Immature natural killer cell (primary cell): Measurements from ENCODE around the gene IMPG1. TPM values are rescaled to one million over a fixed set of nuclear protein-coding genes. Genes with fewer than 3 reads are reported as not detected.
"Not testable (repeated sequence)": the region's sequence is repeated elsewhere in the genome, so short reads cannot be mapped to it uniquely, and the experiment has no call there.

Source experiments
- DNase-seq, 3 donors: peaks; one replicate each; pipeline ENCODE4 v3.0.0; 2022; ENCODE audit warnings: mixed read lengths in 1 of 3
- H3K27ac Mint-ChIP-seq, 6 donors: one replicate each; pipeline ENCODE4 v1.8.0; 2020; ENCODE audit warnings: mixed read lengths in 6 of 6, mild to moderate bottlenecking in 5 of 6, inconsistent platforms in 4 of 6, moderate library complexity in 3 of 6
- H3K27me3 Mint-ChIP-seq, 3 donors: one replicate each; pipeline ENCODE4 v1.8.0; 2020 to 2021; ENCODE audit warnings: low read depth in 3 of 3, mild to moderate bottlenecking in 3 of 3, mixed read lengths in 3 of 3, moderate library complexity in 3 of 3, inconsistent platforms in 1 of 3
- H3K36me3 Mint-ChIP-seq, 3 donors: one replicate each; pipeline ENCODE4 v1.8.0; 2020; ENCODE audit warnings: mixed read lengths in 3 of 3, inconsistent platforms in 2 of 3, mild to moderate bottlenecking in 2 of 3
- H3K4me1 Mint-ChIP-seq, 2 donors: one replicate each; pipeline ENCODE4 v1.8.0; 2020; ENCODE audit warnings: inconsistent platforms in 2 of 2, mild to moderate bottlenecking in 2 of 2, mixed read lengths in 2 of 2, moderate library complexity in 1 of 2
- H3K4me3 Mint-ChIP-seq, 5 donors: one replicate each; pipeline ENCODE4 v1.8.0; 2020; ENCODE audit warnings: mild to moderate bottlenecking in 5 of 5, mixed read lengths in 5 of 5, inconsistent platforms in 3 of 5, moderate library complexity in 3 of 5
- H3K9me3 Mint-ChIP-seq, 6 donors: one replicate each; pipeline ENCODE4 v1.8.0; 2020; ENCODE audit warnings: mild to moderate bottlenecking in 6 of 6, mixed read lengths in 6 of 6, inconsistent platforms in 4 of 6, moderate library complexity in 3 of 6
- polyA plus RNA-seq, 3 donors: library from polyadenylated mRNA; unstranded; fragments of 300-500 nt; fragmentation: Illumina TruSeq; gene quantifications; one replicate each; pipeline ENCODE4 v1.2.3, GENCODE V29; 2021

The IMPG1 gene
- polyA plus RNA-seq, 3 donors from 2014 or later: not detected

GRCh38 chr6:75900216-75900615, 172.2 kb downstream of the IMPG1 start:
- not testable (repeated sequence) for H3K4me3 Mint-ChIP-seq, H3K36me3 Mint-ChIP-seq, DNase-seq, H3K9me3 Mint-ChIP-seq, H3K27me3 Mint-ChIP-seq, H3K27ac Mint-ChIP-seq, H3K4me1 Mint-ChIP-seq

- H3K4me3 Mint-ChIP-seq: no peak overlapping the region
- H3K9me3 Mint-ChIP-seq: no peaks in the 10 kb centered on the region
- H3K36me3 Mint-ChIP-seq: peaks cover 4 to 7% (median 4%) of the 10 kb centered on the region in 3 donors
- H3K27me3 Mint-ChIP-seq: peaks cover 0 to 1% (median 0%) of the 10 kb centered on the region in 3 donors
- no peak for DNase-seq
- H3K27ac Mint-ChIP-seq: no peak overlapping the region
- H3K4me1 Mint-ChIP-seq: no peaks in the 10 kb centered on the region
These were observed 175.9 kb downstream of the IMPG1 start for GRCh38 chr6:75896526-75896925.

- H3K36me3 Mint-ChIP-seq: peaks cover 4 to 10% (median 4%) of the 10 kb centered on the region in 3 donors
- no peak overlapping the region for H3K4me3 Mint-ChIP-seq
- no peak overlapping the region for H3K27ac Mint-ChIP-seq
- H3K27me3 Mint-ChIP-seq: peaks cover 0 to 1% (median 0%) of the 10 kb centered on the region in 3 donors
- no peak for DNase-seq
- H3K9me3 Mint-ChIP-seq: no peaks in the 10 kb centered on the region
- no peaks in the 10 kb centered on the region for H3K4me1 Mint-ChIP-seq
These were observed 178.7 kb downstream of the IMPG1 start for GRCh38 chr6:75893776-75894152.

GRCh38 chr6:75893058-75893775, 179.2 kb downstream of the IMPG1 start:
- no peaks in the 10 kb centered on the region for H3K9me3 Mint-ChIP-seq
- no peak overlapping the region for H3K27ac Mint-ChIP-seq
- H3K4me1 Mint-ChIP-seq: no peaks in the 10 kb centered on the region
- H3K27me3 Mint-ChIP-seq: peaks cover 0 to 1% (median 0%) of the 10 kb centered on the region in 3 donors
- peaks cover 4 to 10% (median 4%) of the 10 kb centered on the region in 3 donors for H3K36me3 Mint-ChIP-seq
- peak; percentile 1 to 30 (median 18) for DNase-seq
- no peak overlapping the region for H3K4me3 Mint-ChIP-seq

GRCh38 chr6:75892384-75892783, 180.1 kb downstream of the IMPG1 start:
- Mint-ChIP-seq H3K9me3 (no peaks in the 10 kb centered on the region), H3K36me3 (peaks cover 4 to 10% (median 4%) of the 10 kb centered on the region in 3 donors), H3K27me3 (peaks cover 0 to 1% (median 0%) of the 10 kb centered on the region in 3 donors), H3K4me1 (no peaks in the 10 kb centered on the region), H3K27ac (no peak overlapping the region), H3K4me3 (no peak overlapping the region)
- no peak for DNase-seq

GRCh38 chr6:75884822-75885221, 187.6 kb downstream of the IMPG1 start:
- peaks cover under 1 to 12% (median 7%) of the 10 kb centered on the region in 3 donors for H3K36me3 Mint-ChIP-seq
- H3K4me1 Mint-ChIP-seq: no peaks in the 10 kb centered on the region
- H3K9me3 Mint-ChIP-seq: no peaks in the 10 kb centered on the region
- H3K4me3 Mint-ChIP-seq: no peak overlapping the region
- H3K27me3 Mint-ChIP-seq: no peaks in the 10 kb centered on the region
- H3K27ac Mint-ChIP-seq: no peak overlapping the region
- no peak for DNase-seq

- peaks cover 0 to 12% (median 7%) of the 10 kb centered on the region in 3 donors for H3K36me3 Mint-ChIP-seq
- DNase-seq: no peak
- H3K27me3 Mint-ChIP-seq: no peaks in the 10 kb centered on the region
- no peaks in the 10 kb centered on the region for H3K9me3 Mint-ChIP-seq
- no peaks in the 10 kb centered on the region for H3K4me1 Mint-ChIP-seq
- no peak overlapping the region for H3K27ac Mint-ChIP-seq
- H3K4me3 Mint-ChIP-seq: no peak overlapping the region
These were observed 189.7 kb downstream of the IMPG1 start for GRCh38 chr6:75882734-75883133.

- Mint-ChIP-seq H3K36me3 (peaks cover 0 to 12% (median 12%) of the 10 kb centered on the region in 3 donors), H3K27ac (no peak overlapping the region), H3K9me3 (no peaks in the 10 kb centered on the region), H3K27me3 (peaks cover 0 to 2% (median 0%) of the 10 kb centered on the region in 3 donors), H3K4me1 (no peaks in the 10 kb centered on the region), H3K4me3 (no peak overlapping the region)
- DNase-seq: no peak
These were observed 192.2 kb downstream of the IMPG1 start for GRCh38 chr6:75880305-75880704.

GRCh38 chr6:75876152-75876551, 196.3 kb downstream of the IMPG1 start:
- Mint-ChIP-seq H3K36me3 (peaks cover 9 to 19% (median 12%) of the 10 kb centered on the region in 3 donors), H3K27ac (no peak overlapping the region), H3K4me3 (no peak overlapping the region), H3K9me3 (peaks cover 0 to 2% (median 0%) of the 10 kb centered on the region in 6 donors), H3K4me1 (no peaks in the 10 kb centered on the region), H3K27me3 (peaks cover 0 to 3% (median 2%) of the 10 kb centered on the region in 3 donors)
- no peak for DNase-seq

- H3K4me1 Mint-ChIP-seq: no peaks in the 10 kb centered on the region
- DNase-seq: no peak
- H3K36me3 Mint-ChIP-seq: peaks cover 9 to 19% (median 12%) of the 10 kb centered on the region in 3 donors
- peaks cover 0 to 3% (median 2%) of the 10 kb centered on the region in 3 donors for H3K27me3 Mint-ChIP-seq
- peaks cover 0 to 2% (median 0%) of the 10 kb centered on the region in 6 donors for H3K9me3 Mint-ChIP-seq
- H3K27ac Mint-ChIP-seq: no peak overlapping the region
- H3K4me3 Mint-ChIP-seq: no peak overlapping the region
These were observed 198.2 kb downstream of the IMPG1 start for GRCh38 chr6:75874224-75874623.
